ENCODE data around the gene TLE4.

TLE4 gene

GRCh38 chr9:79617395-79617794 is 45.6 kb downstream of the TLE4 start:
- DNase-seq (ENCODE audit: low read depth) = no peak
- no peak for TF ChIP-seq MAX (IDR thresholded peaks at IDR 0.05; ENCODE audit: low read depth, low read length)
- no peak for TF ChIP-seq POLR2A (IDR thresholded peaks at IDR 0.05; ENCODE audit: extremely low read depth, insufficient read length)
- TF ChIP-seq CTCF (IDR thresholded peaks at IDR 0.05; ENCODE audit: low read depth, low read length) = no peak
- no peak for TF ChIP-seq MYC (IDR thresholded peaks at IDR 0.05; ENCODE audit: low read depth, low read length)
- no peak overlapping the region for H3K4me3 ChIP-seq (ENCODE audit: low read depth, low read length)

- no peak overlapping the region for H3K4me3 ChIP-seq (ENCODE audit: low read depth, low read length)
- TF ChIP-seq POLR2A (IDR thresholded peaks at IDR 0.05; ENCODE audit: extremely low read depth, insufficient read length) = no peak
- no peak for TF ChIP-seq MYC (IDR thresholded peaks at IDR 0.05; ENCODE audit: low read depth, low read length)
- no peak for TF ChIP-seq MAX (IDR thresholded peaks at IDR 0.05; ENCODE audit: low read depth, low read length)
- TF ChIP-seq CTCF (IDR thresholded peaks at IDR 0.05; ENCODE audit: low read depth, low read length) = no peak
- no peak for DNase-seq (ENCODE audit: low read depth)
Measured at GRCh38 chr9:79619930-79620329, 48.2 kb downstream of the TLE4 start.

GRCh38 chr9:79621916-79622575 is 50.3 kb downstream of the TLE4 start:
- H3K4me3 ChIP-seq (ENCODE audit: low read depth, low read length) = no peak overlapping the region
- DNase-seq (ENCODE audit: low read depth) = no peak
- TF ChIP-seq CTCF (IDR thresholded peaks at IDR 0.05; ENCODE audit: low read depth, low read length) = no peak
- no peak for TF ChIP-seq POLR2A (IDR thresholded peaks at IDR 0.05; ENCODE audit: extremely low read depth, insufficient read length)
- no peak for TF ChIP-seq MYC (IDR thresholded peaks at IDR 0.05; ENCODE audit: low read depth, low read length)
- no peak for TF ChIP-seq MAX (IDR thresholded peaks at IDR 0.05; ENCODE audit: low read depth, low read length)

- peak; percentile 42; the same call in 1 of the 2 replicates for TF ChIP-seq MAX (IDR thresholded peaks at IDR 0.05; ENCODE audit: low read depth, low read length)
- TF ChIP-seq POLR2A (IDR thresholded peaks at IDR 0.05; ENCODE audit: extremely low read depth, insufficient read length) = no peak
- TF ChIP-seq CTCF (IDR thresholded peaks at IDR 0.05; ENCODE audit: low read depth, low read length) = no peak
- peak; percentile 47; the same call in 1 of the 2 replicates for TF ChIP-seq MYC (IDR thresholded peaks at IDR 0.05; ENCODE audit: low read depth, low read length)
- DNase-seq (ENCODE audit: low read depth) = peak; percentile 93
- H3K4me3 ChIP-seq (ENCODE audit: low read depth, low read length) = no peak overlapping the region
Measured at GRCh38 chr9:79623799-79624721, 52.3 kb downstream of the TLE4 start.

- TF ChIP-seq POLR2A (IDR thresholded peaks at IDR 0.05; ENCODE audit: extremely low read depth, insufficient read length) = no peak
- TF ChIP-seq CTCF (IDR thresholded peaks at IDR 0.05; ENCODE audit: low read depth, low read length) = no peak
- TF ChIP-seq MYC (IDR thresholded peaks at IDR 0.05; ENCODE audit: low read depth, low read length) = no peak
- no peak for TF ChIP-seq MAX (IDR thresholded peaks at IDR 0.05; ENCODE audit: low read depth, low read length)
- no peak for DNase-seq (ENCODE audit: low read depth)
- no peak overlapping the region for H3K4me3 ChIP-seq (ENCODE audit: low read depth, low read length)
Measured at GRCh38 chr9:79629721-79630120, 58.0 kb downstream of the TLE4 start.
